ENCODE data around the gene KRTAP1-4. TPM values are rescaled to one million over a fixed set of nuclear protein-coding genes. Genes with fewer than 3 reads are reported as not detected.

KRTAP1-4 gene
- polyA plus RNA-seq, 2 donors = not detected

- Histone ChIP-seq H3K27ac (ENCODE audit: low read depth in 2 of 2, low read length in 1 of 2) (no peak overlapping the region), H3K4me3 (ENCODE audit: low read depth in 1 of 2, low read length in 2 of 2) (no peak overlapping the region), H3K4me1 (ENCODE audit: control insufficient read depth in 2 of 2, insufficient read depth in 2 of 2, low read length in 1 of 2) (no peaks in the 10 kb centered on the region), H3K36me3 (ENCODE audit: control insufficient read depth in 2 of 2, insufficient read depth in 2 of 2, low read length in 1 of 2) (no peaks in the 10 kb centered on the region), H3K9me3 (ENCODE audit: control insufficient read depth in 2 of 2, insufficient read depth in 1 of 2, low read depth in 1 of 2, low read length in 1 of 2) (no peaks in the 10 kb centered on the region), H3K27me3 (ENCODE audit: control insufficient read depth in 1 of 2, insufficient read depth in 2 of 2, low read length in 2 of 2) (peaks cover 0 to 2% of the 10 kb centered on the region in 2 donors)
Measured at GRCh38 chr17:41020336-41020735, 9.7 kb downstream of the KRTAP1-4 start.

GRCh38 chr17:41019415-41019814 lies 10.6 kb downstream of the KRTAP1-4 start:
- no peak overlapping the region for H3K27ac ChIP-seq (ENCODE audit: low read depth in 2 of 2, low read length in 1 of 2)
- H3K36me3 ChIP-seq (ENCODE audit: control insufficient read depth in 2 of 2, insufficient read depth in 2 of 2, low read length in 1 of 2) = no peaks in the 10 kb centered on the region
- 94% methylated on average over 3 of the region's 3 CpGs for WGBS, 2 donors
- no peak overlapping the region for H3K4me3 ChIP-seq (ENCODE audit: low read depth in 1 of 2, low read length in 2 of 2)
- H3K9me3 ChIP-seq (ENCODE audit: control insufficient read depth in 2 of 2, insufficient read depth in 1 of 2, low read depth in 1 of 2, low read length in 1 of 2) = no peaks in the 10 kb centered on the region
- H3K27me3 ChIP-seq (ENCODE audit: control insufficient read depth in 1 of 2, insufficient read depth in 2 of 2, low read length in 2 of 2) = peaks cover 0 to 2% of the 10 kb centered on the region in 2 donors
- H3K4me1 ChIP-seq (ENCODE audit: control insufficient read depth in 2 of 2, insufficient read depth in 2 of 2, low read length in 1 of 2) = no peaks in the 10 kb centered on the region

DNA sequence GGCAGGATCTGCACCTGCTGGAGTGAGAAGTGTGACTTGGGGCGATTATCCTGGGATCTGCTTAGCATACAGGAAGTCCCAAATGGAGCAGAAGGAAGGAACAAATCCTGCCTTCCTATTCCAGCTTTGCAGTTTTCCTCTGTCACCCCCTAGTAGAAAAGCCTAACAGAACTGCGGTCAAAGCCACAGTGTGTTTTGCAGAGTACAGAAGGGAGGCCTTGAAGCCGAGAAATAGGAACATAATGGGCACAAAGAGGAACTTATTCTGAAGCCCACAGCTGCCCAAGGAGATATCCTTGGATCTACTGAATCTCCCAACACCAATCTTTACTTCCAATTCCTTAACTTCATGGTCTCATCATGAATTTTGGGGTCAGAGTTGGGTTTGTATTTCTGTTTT lies 11.5 kb downstream of the KRTAP1-4 start:
- no peaks in the 10 kb centered on the region for H3K4me1 ChIP-seq (ENCODE audit: control insufficient read depth in 2 of 2, insufficient read depth in 2 of 2, low read length in 1 of 2)
- 74 to 75% methylated on average over 3 of the region's 3 CpGs for WGBS, 2 donors
- H3K27ac ChIP-seq (ENCODE audit: low read depth in 2 of 2, low read length in 1 of 2) = no peak overlapping the region
- no peaks in the 10 kb centered on the region for H3K36me3 ChIP-seq (ENCODE audit: control insufficient read depth in 2 of 2, insufficient read depth in 2 of 2, low read length in 1 of 2)
- H3K27me3 ChIP-seq (ENCODE audit: control insufficient read depth in 1 of 2, insufficient read depth in 2 of 2, low read length in 2 of 2) = peaks cover 0 to 2% of the 10 kb centered on the region in 2 donors
- H3K9me3 ChIP-seq (ENCODE audit: control insufficient read depth in 2 of 2, insufficient read depth in 1 of 2, low read depth in 1 of 2, low read length in 1 of 2) = no peaks in the 10 kb centered on the region
- no peak overlapping the region for H3K4me3 ChIP-seq (ENCODE audit: low read depth in 1 of 2, low read length in 2 of 2)

- 80 to 85% methylated on average over 13 of the region's 13 CpGs for WGBS, 2 donors
- no peaks in the 10 kb centered on the region for H3K4me1 ChIP-seq (ENCODE audit: control insufficient read depth in 2 of 2, insufficient read depth in 2 of 2, low read length in 1 of 2)
Measured at GRCh38 chr17:41016578-41017215, 13.3 kb downstream of the KRTAP1-4 start.

GRCh38 chr17:41015454-41015853 lies 14.5 kb downstream of the KRTAP1-4 start:
- no peaks in the 10 kb centered on the region for H3K9me3 ChIP-seq (ENCODE audit: control insufficient read depth in 2 of 2, insufficient read depth in 1 of 2, low read depth in 1 of 2, low read length in 1 of 2)
- H3K27me3 ChIP-seq (ENCODE audit: control insufficient read depth in 1 of 2, insufficient read depth in 2 of 2, low read length in 2 of 2) = no peaks in the 10 kb centered on the region
- no peak overlapping the region for H3K4me3 ChIP-seq (ENCODE audit: low read depth in 1 of 2, low read length in 2 of 2)
- H3K27ac ChIP-seq (ENCODE audit: low read depth in 2 of 2, low read length in 1 of 2) = no peak overlapping the region
- no peaks in the 10 kb centered on the region for H3K4me1 ChIP-seq (ENCODE audit: control insufficient read depth in 2 of 2, insufficient read depth in 2 of 2, low read length in 1 of 2)
- 73 to 77% methylated on average over 7 of the region's 7 CpGs for WGBS, 2 donors
- H3K36me3 ChIP-seq (ENCODE audit: control insufficient read depth in 2 of 2, insufficient read depth in 2 of 2, low read length in 1 of 2) = no peaks in the 10 kb centered on the region

More at GRCh38 chr17:41016578-41017215, 13.3 kb downstream of the KRTAP1-4 start:
- Histone ChIP-seq H3K36me3 (ENCODE audit: control insufficient read depth in 2 of 2, insufficient read depth in 2 of 2, low read length in 1 of 2) (no peaks in the 10 kb centered on the region), H3K4me3 (ENCODE audit: low read depth in 1 of 2, low read length in 2 of 2) (no peak overlapping the region), H3K9me3 (ENCODE audit: control insufficient read depth in 2 of 2, insufficient read depth in 1 of 2, low read depth in 1 of 2, low read length in 1 of 2) (no peaks in the 10 kb centered on the region), H3K27ac (ENCODE audit: low read depth in 2 of 2, low read length in 1 of 2) (no peak overlapping the region), H3K27me3 (ENCODE audit: control insufficient read depth in 1 of 2, insufficient read depth in 2 of 2, low read length in 2 of 2) (no peaks in the 10 kb centered on the region)

- H3K9me3 ChIP-seq (ENCODE audit: control insufficient read depth in 2 of 2, insufficient read depth in 1 of 2, low read depth in 1 of 2, low read length in 1 of 2) = no peaks in the 10 kb centered on the region
- H3K27me3 ChIP-seq (ENCODE audit: control insufficient read depth in 1 of 2, insufficient read depth in 2 of 2, low read length in 2 of 2) = no peaks in the 10 kb centered on the region
- H3K36me3 ChIP-seq (ENCODE audit: control insufficient read depth in 2 of 2, insufficient read depth in 2 of 2, low read length in 1 of 2) = no peaks in the 10 kb centered on the region
- WGBS, 2 donors = 20 to 23% methylated on average over 1 of the region's 1 CpG
- H3K27ac ChIP-seq (ENCODE audit: low read depth in 2 of 2, low read length in 1 of 2) = no peak overlapping the region
- H3K4me3 ChIP-seq (ENCODE audit: low read depth in 1 of 2, low read length in 2 of 2) = no peak overlapping the region
- H3K4me1 ChIP-seq (ENCODE audit: control insufficient read depth in 2 of 2, insufficient read depth in 2 of 2, low read length in 1 of 2) = no peaks in the 10 kb centered on the region
Measured at GRCh38 chr17:41013606-41014005, 16.4 kb downstream of the KRTAP1-4 start.

- Histone ChIP-seq H3K4me3 (ENCODE audit: low read depth in 1 of 2, low read length in 2 of 2) (no peak overlapping the region), H3K27ac (ENCODE audit: low read depth in 2 of 2, low read length in 1 of 2) (no peak overlapping the region), H3K4me1 (ENCODE audit: control insufficient read depth in 2 of 2, insufficient read depth in 2 of 2, low read length in 1 of 2) (no peaks in the 10 kb centered on the region), H3K9me3 (ENCODE audit: control insufficient read depth in 2 of 2, insufficient read depth in 1 of 2, low read depth in 1 of 2, low read length in 1 of 2) (no peaks in the 10 kb centered on the region), H3K27me3 (ENCODE audit: control insufficient read depth in 1 of 2, insufficient read depth in 2 of 2, low read length in 2 of 2) (no peaks in the 10 kb centered on the region), H3K36me3 (ENCODE audit: control insufficient read depth in 2 of 2, insufficient read depth in 2 of 2, low read length in 1 of 2) (no peaks in the 10 kb centered on the region)
- WGBS, 2 donors = 75 to 83% methylated on average over 3 of the region's 3 CpGs
Measured at GRCh38 chr17:41013181-41013580, 16.8 kb downstream of the KRTAP1-4 start.

- Histone ChIP-seq H3K9me3 (ENCODE audit: control insufficient read depth in 2 of 2, insufficient read depth in 1 of 2, low read depth in 1 of 2, low read length in 1 of 2) (no peaks in the 10 kb centered on the region), H3K4me1 (ENCODE audit: control insufficient read depth in 2 of 2, insufficient read depth in 2 of 2, low read length in 1 of 2) (no peaks in the 10 kb centered on the region), H3K36me3 (ENCODE audit: control insufficient read depth in 2 of 2, insufficient read depth in 2 of 2, low read length in 1 of 2) (no peaks in the 10 kb centered on the region), H3K4me3 (ENCODE audit: low read depth in 1 of 2, low read length in 2 of 2) (no peak overlapping the region), H3K27me3 (ENCODE audit: control insufficient read depth in 1 of 2, insufficient read depth in 2 of 2, low read length in 2 of 2) (no peaks in the 10 kb centered on the region), H3K27ac (ENCODE audit: low read depth in 2 of 2, low read length in 1 of 2) (no peak overlapping the region)
- WGBS, 2 donors = 75 to 82% methylated on average over 6 of the region's 6 CpGs
Measured at GRCh38 chr17:41012326-41013120, 17.5 kb downstream of the KRTAP1-4 start.

DNA sequence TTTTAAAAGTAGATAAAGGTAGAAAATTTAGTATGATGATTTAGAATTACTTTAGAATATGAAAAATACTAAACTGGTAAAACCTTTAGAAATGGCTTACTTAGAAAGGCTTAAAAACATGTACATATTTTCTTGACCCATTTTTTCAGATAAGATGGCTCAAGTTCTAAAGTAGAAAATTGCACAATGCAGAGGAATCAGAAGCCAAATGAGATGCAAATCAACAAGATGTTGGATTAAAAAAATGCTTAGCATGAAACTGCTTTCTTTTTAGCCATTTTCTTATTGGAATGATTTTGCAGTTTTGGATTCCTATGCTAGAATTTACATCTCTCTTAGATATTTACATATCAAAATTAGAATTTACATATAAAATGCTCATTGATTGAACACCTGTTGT lies 19.6 kb downstream of the KRTAP1-4 start:
- H3K4me1 ChIP-seq (ENCODE audit: control insufficient read depth in 2 of 2, insufficient read depth in 2 of 2, low read length in 1 of 2) = no peaks in the 10 kb centered on the region
- H3K4me3 ChIP-seq (ENCODE audit: low read depth in 1 of 2, low read length in 2 of 2) = no peak overlapping the region
- H3K9me3 ChIP-seq (ENCODE audit: control insufficient read depth in 2 of 2, insufficient read depth in 1 of 2, low read depth in 1 of 2, low read length in 1 of 2) = no peaks in the 10 kb centered on the region
- no peak overlapping the region for H3K27ac ChIP-seq (ENCODE audit: low read depth in 2 of 2, low read length in 1 of 2)
- H3K36me3 ChIP-seq (ENCODE audit: control insufficient read depth in 2 of 2, insufficient read depth in 2 of 2, low read length in 1 of 2) = no peaks in the 10 kb centered on the region
- no peaks in the 10 kb centered on the region for H3K27me3 ChIP-seq (ENCODE audit: control insufficient read depth in 1 of 2, insufficient read depth in 2 of 2, low read length in 2 of 2)

- Histone ChIP-seq H3K4me3 (ENCODE audit: low read depth in 1 of 2, low read length in 2 of 2) (no peak overlapping the region), H3K27ac (ENCODE audit: low read depth in 2 of 2, low read length in 1 of 2) (no peak overlapping the region), H3K27me3 (ENCODE audit: control insufficient read depth in 1 of 2, insufficient read depth in 2 of 2, low read length in 2 of 2) (no peaks in the 10 kb centered on the region), H3K36me3 (ENCODE audit: control insufficient read depth in 2 of 2, insufficient read depth in 2 of 2, low read length in 1 of 2) (no peaks in the 10 kb centered on the region), H3K9me3 (ENCODE audit: control insufficient read depth in 2 of 2, insufficient read depth in 1 of 2, low read depth in 1 of 2, low read length in 1 of 2) (no peaks in the 10 kb centered on the region), H3K4me1 (ENCODE audit: control insufficient read depth in 2 of 2, insufficient read depth in 2 of 2, low read length in 1 of 2) (no peaks in the 10 kb centered on the region)
- 84 to 95% methylated on average over 1 of the region's 1 CpG for WGBS, 2 donors
Measured at GRCh38 chr17:41009936-41010335, 20.1 kb downstream of the KRTAP1-4 start.

Data from esophagus (tissue), 2 donors.